Measurements from ENCODE around the gene CTBP2.

GRCh38 chr10:125017547-125018298, 142.6 kb downstream of the CTBP2 start:
- no peak for TF ChIP-seq CTCF (IDR thresholded peaks at IDR 0.05; ENCODE audit: low read depth, low read length, poor library complexity, severe bottlenecking)
- no peak for TF ChIP-seq EZH2phosphoT487 (IDR thresholded peaks at IDR 0.05; ENCODE audit: borderline replicate concordance, low read length)
